Tibial nerve (tissue), 3 donors: ENCODE data around the gene PPT2.

Source experiments
- POLR2A ChIP-seq, 2 donors: fragments of 450-650 bp; IDR thresholded peaks; one replicate each; pipeline ENCODE4 v1.6.1; 2017; ENCODE audit warnings: antibody characterized with exemption in 2 of 2, mild to moderate bottlenecking in 2 of 2, moderate library complexity in 2 of 2
- TF ChIP-seq, protein P1 (sequence below), 5 experiments: fragments of 200-600 bp in 3 of 5; fragments of 450-650 bp in 2 of 5; sonication (generic) in 3 of 5; IDR thresholded peaks; one replicate each; pipeline ENCODE4 v1.5.1; 2016 to 2019; ENCODE audit warnings: antibody characterized with exemption in 5 of 5, mild to moderate bottlenecking in 3 of 5, moderate library complexity in 2 of 5

- TF ChIP-seq, protein P1, sequence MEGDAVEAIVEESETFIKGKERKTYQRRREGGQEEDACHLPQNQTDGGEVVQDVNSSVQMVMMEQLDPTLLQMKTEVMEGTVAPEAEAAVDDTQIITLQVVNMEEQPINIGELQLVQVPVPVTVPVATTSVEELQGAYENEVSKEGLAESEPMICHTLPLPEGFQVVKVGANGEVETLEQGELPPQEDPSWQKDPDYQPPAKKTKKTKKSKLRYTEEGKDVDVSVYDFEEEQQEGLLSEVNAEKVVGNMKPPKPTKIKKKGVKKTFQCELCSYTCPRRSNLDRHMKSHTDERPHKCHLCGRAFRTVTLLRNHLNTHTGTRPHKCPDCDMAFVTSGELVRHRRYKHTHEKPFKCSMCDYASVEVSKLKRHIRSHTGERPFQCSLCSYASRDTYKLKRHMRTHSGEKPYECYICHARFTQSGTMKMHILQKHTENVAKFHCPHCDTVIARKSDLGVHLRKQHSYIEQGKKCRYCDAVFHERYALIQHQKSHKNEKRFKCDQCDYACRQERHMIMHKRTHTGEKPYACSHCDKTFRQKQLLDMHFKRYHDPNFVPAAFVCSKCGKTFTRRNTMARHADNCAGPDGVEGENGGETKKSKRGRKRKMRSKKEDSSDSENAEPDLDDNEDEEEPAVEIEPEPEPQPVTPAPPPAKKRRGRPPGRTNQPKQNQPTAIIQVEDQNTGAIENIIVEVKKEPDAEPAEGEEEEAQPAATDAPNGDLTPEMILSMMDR (IDR thresholded peaks at IDR 0.05): no peak
- TF ChIP-seq POLR2A (IDR thresholded peaks at IDR 0.05): no peak
Observed at GRCh38 chr6:32107406-32107805, 46.5 kb upstream of the PPT2 start.
